B cell (primary cell): ENCODE data around the gene DONSON.

ENCODE experiments used
- EZH2 ChIP-seq: IDR thresholded peaks from 2 replicates; pipeline ENCODE4 v1.6.1; 2012; ENCODE audit warnings: borderline replicate concordance, low read depth, mild to moderate bottlenecking, moderate library complexity, low read length; ENCODE audit not compliant: insufficient read depth, poor library complexity, severe bottlenecking
- TF ChIP-seq, protein P1 (sequence below): fragments of 200-600 bp; IDR thresholded peaks from one replicate; pipeline ENCODE4 v1.8.0; 2022; ENCODE audit warnings: antibody characterized with exemption, mild to moderate bottlenecking

DNA sequence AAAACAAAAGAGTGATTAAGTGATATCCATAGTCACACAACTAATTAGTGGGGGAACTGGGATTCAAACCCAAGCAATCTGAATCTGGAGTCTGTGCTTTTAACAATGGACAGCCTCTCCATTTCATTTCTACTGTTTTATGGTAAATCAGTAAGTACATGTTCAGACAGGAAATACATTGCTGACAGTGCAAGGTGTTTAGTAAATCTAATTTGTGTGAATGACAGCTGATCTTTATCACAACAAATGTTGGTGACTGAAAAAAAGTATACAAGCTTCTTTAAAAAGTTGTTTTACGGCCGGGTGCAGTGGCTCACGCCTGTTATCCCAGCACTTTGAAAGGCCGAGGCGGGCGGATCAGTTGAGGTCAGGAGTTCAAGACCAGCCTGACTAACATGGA lies 20.6 kb downstream of the DONSON start:
- TF ChIP-seq, protein P1, sequence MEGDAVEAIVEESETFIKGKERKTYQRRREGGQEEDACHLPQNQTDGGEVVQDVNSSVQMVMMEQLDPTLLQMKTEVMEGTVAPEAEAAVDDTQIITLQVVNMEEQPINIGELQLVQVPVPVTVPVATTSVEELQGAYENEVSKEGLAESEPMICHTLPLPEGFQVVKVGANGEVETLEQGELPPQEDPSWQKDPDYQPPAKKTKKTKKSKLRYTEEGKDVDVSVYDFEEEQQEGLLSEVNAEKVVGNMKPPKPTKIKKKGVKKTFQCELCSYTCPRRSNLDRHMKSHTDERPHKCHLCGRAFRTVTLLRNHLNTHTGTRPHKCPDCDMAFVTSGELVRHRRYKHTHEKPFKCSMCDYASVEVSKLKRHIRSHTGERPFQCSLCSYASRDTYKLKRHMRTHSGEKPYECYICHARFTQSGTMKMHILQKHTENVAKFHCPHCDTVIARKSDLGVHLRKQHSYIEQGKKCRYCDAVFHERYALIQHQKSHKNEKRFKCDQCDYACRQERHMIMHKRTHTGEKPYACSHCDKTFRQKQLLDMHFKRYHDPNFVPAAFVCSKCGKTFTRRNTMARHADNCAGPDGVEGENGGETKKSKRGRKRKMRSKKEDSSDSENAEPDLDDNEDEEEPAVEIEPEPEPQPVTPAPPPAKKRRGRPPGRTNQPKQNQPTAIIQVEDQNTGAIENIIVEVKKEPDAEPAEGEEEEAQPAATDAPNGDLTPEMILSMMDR: no peak
- TF ChIP-seq EZH2: no peak
